GM23248 (cell line): Measurements from ENCODE around the gene RASGEF1B. TPM values are rescaled to one million over a fixed set of nuclear protein-coding genes. Genes with fewer than 3 reads are reported as not detected.

Experiments
- DNase-seq: peaks from one replicate; pipeline ENCODE4 v3.0.0-alpha.2; 2015
- H2AFZ ChIP-seq: fragments of 200-600 bp; sonication (generic); 2 replicates; pipeline ENCODE4 v1.6.1; 2016; ENCODE audit warnings: antibody characterized with exemption
- H3F3A ChIP-seq: fragments of 200-600 bp; sonication (generic); 2 replicates; pipeline ENCODE4 v1.6.1; 2016; ENCODE audit warnings: mild to moderate bottlenecking, antibody characterized with exemption, mixed run types; ENCODE audit not compliant: insufficient read depth
- H3K27ac ChIP-seq: fragments of 200-600 bp; sonication (generic); 2 replicates; pipeline ENCODE4 v1.5.1; 2016; ENCODE audit warnings: mild to moderate bottlenecking
- H3K27me3 ChIP-seq: fragments of 200-600 bp; sonication (generic); replicated peaks from 2 replicates; pipeline ENCODE4 v1.6.1; 2016; ENCODE audit warnings: mild to moderate bottlenecking; ENCODE audit not compliant: insufficient read depth
- H3K36me3 ChIP-seq: fragments of 200-600 bp; sonication (generic); 2 replicates; pipeline ENCODE4 v1.6.1; 2016; ENCODE audit warnings: low read depth, mild to moderate bottlenecking
- H3K4me1 ChIP-seq: fragments of 200-600 bp; sonication (generic); 2 replicates; pipeline ENCODE4 v1.6.1; 2016; ENCODE audit warnings: mild to moderate bottlenecking; ENCODE audit not compliant: insufficient read depth
- H3K4me2 ChIP-seq: fragments of 200-600 bp; sonication (generic); one replicate; pipeline ENCODE4 v1.6.1; 2016; ENCODE audit warnings: mild to moderate bottlenecking; ENCODE audit not compliant: unreplicated experiment
- H3K4me3 ChIP-seq: fragments of 200-600 bp; sonication (generic); 2 replicates; pipeline ENCODE4 v1.5.1; 2016; ENCODE audit warnings: mild to moderate bottlenecking
- H3K79me2 ChIP-seq: fragments of 200-600 bp; sonication (generic); 2 replicates; pipeline ENCODE4 v1.6.1; 2016; ENCODE audit warnings: mild to moderate bottlenecking; ENCODE audit not compliant: insufficient read depth
- H3K9ac ChIP-seq: fragments of 200-600 bp; sonication (generic); 2 replicates; pipeline ENCODE4 v1.6.1; 2016; ENCODE audit warnings: mild to moderate bottlenecking
- H3K9me2 ChIP-seq: fragments of 200-600 bp; sonication (generic); 2 replicates; pipeline ENCODE4 v1.6.1; 2016; ENCODE audit warnings: mixed run types, mild to moderate bottlenecking, moderate library complexity; ENCODE audit not compliant: insufficient read depth
- H3K9me3 ChIP-seq: fragments of 200-600 bp; sonication (generic); one replicate; pipeline ENCODE4 v1.6.1; 2017; ENCODE audit warnings: low read depth
- H4K20me1 ChIP-seq: fragments of 200-600 bp; sonication (generic); 2 replicates; pipeline ENCODE4 v1.6.0; 2016; ENCODE audit not compliant: insufficient read depth
- EZH2 ChIP-seq: fragments of 200-600 bp; sonication (generic); IDR thresholded peaks from 2 replicates; pipeline ENCODE4 v1.6.1; 2018; ENCODE audit warnings: antibody characterized with exemption, mild to moderate bottlenecking; ENCODE audit not compliant: insufficient read depth, poor library complexity, severe bottlenecking
- EZH2phosphoT487 ChIP-seq: fragments of 200-600 bp; sonication (generic); IDR thresholded peaks from 2 replicates; pipeline ENCODE4 v1.6.1; 2018; ENCODE audit warnings: antibody characterized with exemption, moderate library complexity, mild to moderate bottlenecking, low read depth; ENCODE audit not compliant: insufficient read depth
- WGBS, 2 experiments: methylation state at CpG; one replicate each; pipeline ENCODE4 v1.1.6; 2015 to 2017; ENCODE audit warnings: low lambda C conversion rate in 2 of 2, low coverage in 1 of 2; ENCODE audit errors: missing lambda C conversion rate in 2 of 2; 5-methylcytosine and 5-hydroxymethylcytosine counted together
- in situ Hi-C: fragments of 300-500 bp; cut with MboI; formaldehyde crosslinking; loops from 2 replicates; pipeline ENCODE4 v1.15.0; 2020
- polyA plus RNA-seq: library from polyadenylated mRNA; unstranded; fragments of >200 nt; fragmentation: Nextera tagmentation; extraction: Ambion mirVana; gene quantifications from 2 replicates; pipeline ENCODE4 v1.2.1, GENCODE V29; 2016
- total RNA-seq: library from RNA; depleted of rRNA; stranded (reverse); fragments of >200 nt; shearing (Covaris generic); gene quantifications from 2 replicates; pipeline ENCODE4 v1.2.3, GENCODE V29; 2014; rRNA removed

Gene RASGEF1B
- total RNA-seq (not detected in 2 replicates), polyA plus RNA-seq (0.09 TPM in 1 of 2 replicates, not detected in the other)

- in situ Hi-C loops: loop anchor here (10.0 to 25.0 kb wide), 2 partner anchors 363 to 741 kb away; no protein-coding TSS in a partner anchor
- no peak within 1 kb of the TSS for H3K27ac ChIP-seq
- DNase-seq: peak; percentile 87
- no peaks in the 10 kb centered on the region for H3K36me3 ChIP-seq
- H3K79me2 ChIP-seq: no peaks in the 10 kb centered on the region
- peak within 1 kb of the TSS; percentile 65 for H3K9ac ChIP-seq
- no peaks in the 10 kb centered on the region for H3F3A ChIP-seq
- H3K4me3 ChIP-seq: peak within 1 kb of the TSS; percentile 78
- no peaks in the 10 kb centered on the region for H3K9me2 ChIP-seq
- no peaks in the 10 kb centered on the region for H3K9me3 ChIP-seq
- H3K4me2 ChIP-seq: peak within 1 kb of the TSS; percentile 67
- peak within 1 kb of the TSS; percentile 83 for H2AFZ ChIP-seq
- H4K20me1 ChIP-seq: no peaks in the 10 kb centered on the region
- no peak for TF ChIP-seq EZH2
- TF ChIP-seq EZH2phosphoT487: no peak
- H3K4me1 ChIP-seq: peaks cover 9% of the 10 kb centered on the region; the same call in 1 of the 2 replicates
- 1 to 2% methylated on average over 46 to 62 of the region's 71 CpGs for WGBS, 2 experiments
- H3K27me3 ChIP-seq: peaks cover 37% of the 10 kb centered on the region
Observed at GRCh38 chr4:81471588-81472280, at the start of gene RASGEF1B. Gene RASGEF1B (minus strand): TSS chr4:81471907. CDS start chr4:81459508, 12,399 bp downstream.

- Histone ChIP-seq H3K27me3 (no peaks in the 10 kb centered on the region), H4K20me1 (no peaks in the 10 kb centered on the region), H3K9me2 (no peaks in the 10 kb centered on the region), H3K9me3 (no peaks in the 10 kb centered on the region), H3K27ac (no peak overlapping the region), H3F3A (no peaks in the 10 kb centered on the region), H2AFZ (no peak overlapping the region), H3K9ac (no peak overlapping the region), H3K4me3 (no peak overlapping the region), H3K4me1 (no peaks in the 10 kb centered on the region), H3K79me2 (no peaks in the 10 kb centered on the region), H3K4me2 (no peak overlapping the region), H3K36me3 (no peaks in the 10 kb centered on the region)
- 53 to 54% methylated on average over 6 of the region's 6 CpGs for WGBS, 2 experiments
- no peak for DNase-seq
- in situ Hi-C loops: no loop called here
- no peak for TF ChIP-seq EZH2phosphoT487
- TF ChIP-seq EZH2: no peak
Observed at GRCh38 chr4:81519856-81520255, 48.1 kb upstream of the RASGEF1B start.

- H4K20me1 ChIP-seq: no peaks in the 10 kb centered on the region
- H3K9ac ChIP-seq: no peak overlapping the region
- DNase-seq: no peak
- no peak overlapping the region for H3K27ac ChIP-seq
- WGBS, 2 experiments: 80% methylated on average over 3 of the region's 3 CpGs
- H3K79me2 ChIP-seq: no peaks in the 10 kb centered on the region
- no peaks in the 10 kb centered on the region for H3K4me1 ChIP-seq
- H3F3A ChIP-seq: no peaks in the 10 kb centered on the region
- H3K9me3 ChIP-seq: no peaks in the 10 kb centered on the region
- H3K36me3 ChIP-seq: no peaks in the 10 kb centered on the region
- H3K9me2 ChIP-seq: no peaks in the 10 kb centered on the region
- no peak overlapping the region for H2AFZ ChIP-seq
- in situ Hi-C loops: no loop called here
- no peaks in the 10 kb centered on the region for H3K27me3 ChIP-seq
- H3K4me3 ChIP-seq: no peak overlapping the region
- H3K4me2 ChIP-seq: no peak overlapping the region
- no peak for TF ChIP-seq EZH2phosphoT487
- TF ChIP-seq EZH2: no peak
Observed at GRCh38 chr4:81519427-81519773, 47.7 kb upstream of the RASGEF1B start.

DNA sequence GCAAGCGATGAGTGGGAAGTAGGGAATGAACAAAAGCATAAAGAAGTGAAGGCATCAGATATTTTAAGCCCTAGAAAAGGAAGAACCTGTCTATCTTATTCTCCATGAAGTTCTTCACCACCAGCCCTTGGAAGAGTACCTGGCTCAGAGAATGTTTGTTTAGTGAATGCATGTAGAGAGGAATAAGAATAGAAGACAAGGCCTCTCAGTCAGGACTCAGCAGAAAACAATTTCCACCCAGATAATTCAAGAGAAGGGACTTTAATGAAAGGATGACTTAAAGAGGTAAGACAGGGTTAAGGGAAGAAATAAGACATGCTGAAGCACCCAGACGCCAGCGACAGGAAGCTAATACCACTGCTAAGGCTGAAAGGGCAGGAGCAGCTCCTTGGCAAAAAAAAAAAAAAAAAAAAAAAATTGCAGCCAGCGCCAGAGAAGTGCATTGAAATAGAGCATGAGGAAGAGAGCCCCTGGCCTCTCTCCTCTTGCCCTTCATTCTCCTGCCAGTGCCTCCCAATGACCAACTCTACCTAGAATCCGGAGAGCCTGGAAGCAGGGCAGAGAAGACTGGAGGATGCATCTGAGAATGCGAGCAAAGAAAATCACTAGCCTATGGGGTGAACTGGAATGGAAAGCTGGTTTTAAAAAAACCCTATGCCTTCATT is 47.2 kb upstream of the RASGEF1B start:
- no peaks in the 10 kb centered on the region for H4K20me1 ChIP-seq
- H3K4me2 ChIP-seq: no peak overlapping the region
- TF ChIP-seq EZH2 (no peak), EZH2phosphoT487 (no peak)
- H3K27ac ChIP-seq: no peak overlapping the region
- H3K9me2 ChIP-seq: no peaks in the 10 kb centered on the region
- no peak overlapping the region for H3K4me3 ChIP-seq
- H3K79me2 ChIP-seq: no peaks in the 10 kb centered on the region
- H3F3A ChIP-seq: no peaks in the 10 kb centered on the region
- 63 to 67% methylated on average over 6 of the region's 6 CpGs for WGBS, 2 experiments
- no peaks in the 10 kb centered on the region for H3K36me3 ChIP-seq
- in situ Hi-C loops: no loop called here
- H3K4me1 ChIP-seq: no peaks in the 10 kb centered on the region
- H3K27me3 ChIP-seq: no peaks in the 10 kb centered on the region
- no peak for DNase-seq
- H3K9ac ChIP-seq: no peak overlapping the region
- no peak overlapping the region for H2AFZ ChIP-seq
- no peaks in the 10 kb centered on the region for H3K9me3 ChIP-seq
